HG03060 (cell line): ENCODE results near the gene ZNF487.

ENCODE experiments used
- ATAC-seq: cut with Tn5 transposase; IDR thresholded peaks from one replicate; pipeline ENCODE4 v1.9.1; 2021; ENCODE audit warnings: low read depth, moderate number of reproducible peaks; ENCODE audit not compliant: unreplicated experiment

ZNF487 gene

DNA sequence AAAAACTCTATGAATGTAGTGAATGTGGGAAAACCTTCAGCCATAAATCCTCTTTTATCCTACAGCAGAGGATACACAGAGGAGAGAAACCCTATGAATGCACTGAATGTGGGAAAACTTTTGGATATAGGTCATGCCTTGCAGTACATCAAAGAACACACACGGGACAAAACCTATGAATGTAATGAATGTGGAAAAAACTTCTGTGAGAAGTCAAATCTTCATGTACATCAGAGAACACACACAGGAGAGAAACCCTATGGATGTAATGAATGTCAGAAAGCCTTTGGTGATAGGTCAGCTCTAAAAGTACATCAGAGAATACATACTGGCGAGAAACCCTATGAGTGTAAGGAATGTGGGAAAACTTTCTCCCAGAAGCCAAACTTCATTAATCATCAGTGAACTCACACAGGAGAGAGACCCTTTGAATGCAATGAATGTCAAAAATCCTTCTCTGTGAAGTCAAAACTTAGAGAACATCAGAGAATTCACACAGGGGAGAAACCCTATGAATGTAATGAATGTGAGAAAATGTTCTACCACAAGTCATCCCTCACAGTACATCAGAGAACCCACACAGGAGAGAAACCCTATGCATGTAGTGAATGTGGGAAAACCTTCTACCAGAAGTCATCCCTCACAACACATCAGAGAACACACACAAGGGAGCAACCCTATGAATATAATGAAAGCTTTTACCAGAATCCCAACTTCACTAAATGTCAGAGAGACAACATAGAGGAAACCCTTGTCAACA is 45.6 kb downstream of the ZNF487 start:
- no peak for ATAC-seq

DNA sequence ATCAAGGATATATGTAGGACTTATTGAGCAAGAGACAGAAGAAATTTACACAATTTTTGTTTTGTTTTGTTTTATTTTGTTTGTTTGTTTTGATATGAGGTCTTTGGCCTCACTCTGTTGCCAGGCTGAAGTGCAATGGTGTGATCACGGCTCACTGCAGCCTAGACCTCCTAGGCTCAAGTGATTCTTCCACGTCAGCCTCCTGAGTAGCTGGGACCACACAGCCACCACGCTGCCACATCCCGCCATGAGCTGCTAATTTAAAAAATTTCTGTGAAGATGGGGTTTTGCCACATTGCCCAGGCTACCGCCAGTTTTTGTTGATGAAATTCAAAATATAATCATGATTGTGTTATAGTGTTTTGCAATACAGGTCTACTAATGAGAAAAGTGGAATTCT is 54.9 kb downstream of the ZNF487 start:
- ATAC-seq: no peak

DNA sequence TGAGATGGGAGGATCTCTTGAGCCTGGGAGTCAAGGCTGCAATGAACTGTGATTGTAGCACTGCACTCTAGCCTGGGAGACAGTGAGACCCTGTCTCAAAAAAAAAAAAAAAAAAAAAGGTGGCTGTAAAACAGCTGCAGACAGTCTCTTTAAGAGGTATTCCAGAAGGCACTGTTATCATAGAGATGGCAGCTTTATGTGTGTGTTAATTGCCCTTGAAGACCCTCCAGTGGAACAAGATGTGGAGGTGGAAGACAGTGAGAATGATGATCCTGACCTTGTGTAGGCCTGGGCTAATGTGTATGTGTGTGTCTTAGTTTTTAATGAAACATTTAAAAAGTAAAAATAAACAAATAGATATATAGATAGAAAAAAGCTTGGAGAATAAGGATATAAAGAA is 66.0 kb downstream of the ZNF487 start:
- no peak for ATAC-seq

DNA sequence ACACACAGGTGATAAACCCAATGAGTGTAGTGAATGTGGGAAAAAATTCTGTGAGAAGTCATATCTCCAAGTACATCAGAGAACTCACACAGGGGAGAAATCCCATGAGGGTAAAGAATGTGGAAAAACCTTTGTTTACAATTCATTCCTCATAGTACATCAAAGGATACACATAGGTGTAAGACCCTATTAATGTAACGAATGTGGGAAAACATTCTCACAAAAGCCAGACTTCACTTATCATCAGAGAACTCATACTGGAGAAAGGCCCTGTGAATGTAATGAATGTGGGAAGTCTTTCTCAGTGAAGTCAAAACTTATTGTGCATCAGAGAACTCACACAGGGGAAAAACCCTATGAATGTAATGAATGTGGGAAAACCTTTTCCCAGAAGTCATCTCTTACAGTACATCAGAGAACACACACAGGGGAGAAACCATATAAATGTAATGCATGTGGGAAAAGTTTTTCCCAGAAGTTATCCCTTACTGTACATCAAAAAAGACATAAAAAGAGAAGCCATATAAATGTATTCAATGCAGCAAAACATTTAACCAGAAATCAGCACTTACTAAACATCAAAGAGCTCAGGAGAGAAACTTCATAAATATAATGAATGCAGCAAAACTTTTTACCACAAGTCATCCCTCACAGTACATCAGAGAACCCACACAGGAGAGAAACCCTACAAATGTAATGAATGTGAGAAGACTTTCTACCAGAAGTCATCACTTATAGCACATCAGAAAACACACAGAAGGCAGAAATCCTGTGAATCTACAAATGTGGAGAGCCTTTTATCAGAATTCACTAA is 87.7 kb downstream of the ZNF487 start:
- ATAC-seq: no peak
